C1 segment of cervical spinal cord (tissue), 14 donors: ENCODE data around the gene PIGK.
"Not testable (repeated sequence)": the region's sequence is repeated elsewhere in the genome, so short reads cannot be mapped to it uniquely, and the experiment has no call there.

Source experiments
- DNase-seq, 14 donors: peaks; one replicate each; lab custom pipeline; 2025; lab: John Stamatoyannopoulos, UW

The PIGK gene

DNA sequence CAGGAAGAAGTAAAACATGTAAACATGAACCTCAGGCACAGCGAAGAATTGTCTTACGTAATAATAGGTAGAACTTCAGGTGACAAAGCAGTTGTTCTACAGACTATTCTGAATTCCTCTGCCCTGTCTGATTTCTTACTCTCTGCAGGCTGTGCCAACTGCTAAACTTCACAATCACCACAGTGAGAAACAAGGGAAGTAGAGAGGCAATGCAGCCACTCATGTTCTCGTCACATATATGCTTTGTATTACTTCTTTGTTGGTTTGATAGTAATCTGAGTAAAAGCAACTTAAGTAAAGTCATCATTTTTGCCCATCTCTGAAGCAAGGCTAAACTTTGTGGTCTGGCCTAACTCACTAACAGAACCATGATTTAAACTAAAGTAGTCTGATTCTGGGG lies 21.9 kb downstream of the PIGK start:
- no peak for DNase-seq

DNA sequence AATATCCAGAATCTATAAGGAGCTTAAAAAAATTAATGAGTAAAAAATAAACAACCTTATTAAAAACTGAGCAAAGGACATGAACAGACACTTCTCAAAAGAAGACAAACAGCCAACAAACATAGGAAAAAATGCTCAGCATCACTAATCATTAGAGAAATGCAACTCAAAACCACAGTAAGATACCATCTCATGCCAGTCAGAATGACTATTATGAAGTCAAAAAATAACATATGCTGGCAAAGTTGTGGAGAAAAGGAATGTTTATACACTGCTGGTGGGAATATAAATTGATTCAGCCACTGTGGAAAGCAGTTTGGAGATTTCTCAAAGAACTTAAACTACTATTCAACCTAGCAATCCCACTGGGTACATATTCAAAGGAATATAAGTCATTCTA lies 25.3 kb downstream of the PIGK start:
- no peak for DNase-seq

DNA sequence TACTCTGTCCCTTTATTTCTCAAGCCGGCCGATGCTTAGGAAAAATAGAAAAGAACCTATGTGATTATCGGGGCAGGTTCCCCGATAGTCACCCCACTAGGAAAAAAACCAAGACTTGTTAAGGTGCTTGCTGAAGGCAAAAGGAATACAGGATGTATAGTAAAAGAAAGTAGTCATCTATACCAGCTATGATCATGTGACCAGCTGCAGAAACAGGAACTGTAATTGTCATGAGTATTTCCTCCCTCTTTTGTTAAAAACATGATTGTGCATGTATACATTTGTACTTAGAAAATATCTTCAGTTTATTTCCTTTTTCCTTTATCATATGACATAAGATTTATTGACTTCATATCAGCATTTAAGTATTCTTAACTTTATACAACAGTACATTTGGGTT lies 30.5 kb downstream of the PIGK start:
- no peak for DNase-seq

DNA sequence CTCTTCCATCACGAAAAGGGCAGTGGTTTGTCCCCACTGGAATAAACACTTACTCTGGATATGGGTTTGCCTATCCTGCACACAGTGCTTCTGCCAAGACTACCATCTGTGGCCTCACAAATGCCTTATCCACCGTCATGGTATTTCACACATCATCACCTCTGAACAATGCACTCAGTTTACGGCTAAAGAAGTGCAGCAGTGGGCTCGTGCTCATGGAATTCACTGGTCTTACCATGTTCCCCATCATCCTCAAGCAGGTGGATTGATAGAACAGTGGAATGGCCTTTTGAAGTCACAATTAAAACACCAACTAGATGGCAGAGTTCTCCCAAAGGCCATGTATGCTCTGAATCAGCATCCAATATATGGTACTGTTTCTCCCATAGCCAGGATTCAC lies 32.3 kb downstream of the PIGK start:
- not testable (repeated sequence) for DNase-seq

DNA sequence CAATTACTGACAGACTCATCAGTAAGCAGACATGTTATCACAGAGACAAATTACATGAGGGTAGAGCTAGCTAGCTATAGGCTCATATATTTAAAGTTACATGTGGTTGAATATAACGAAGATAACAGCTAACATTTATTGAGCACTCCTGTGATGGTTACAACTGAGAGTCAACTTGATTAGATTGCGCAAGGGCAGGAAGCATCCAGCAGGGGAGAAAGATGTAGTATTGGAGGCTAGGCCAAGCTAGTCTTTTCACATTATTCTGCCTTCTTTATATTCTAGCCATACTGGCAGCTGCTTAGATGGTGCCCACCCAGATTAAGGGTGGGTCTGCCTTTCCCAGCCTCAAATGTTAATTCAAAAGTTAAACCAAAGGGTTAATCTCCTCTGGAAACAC lies 37.1 kb downstream of the PIGK start:
- DNase-seq: no peak

DNA sequence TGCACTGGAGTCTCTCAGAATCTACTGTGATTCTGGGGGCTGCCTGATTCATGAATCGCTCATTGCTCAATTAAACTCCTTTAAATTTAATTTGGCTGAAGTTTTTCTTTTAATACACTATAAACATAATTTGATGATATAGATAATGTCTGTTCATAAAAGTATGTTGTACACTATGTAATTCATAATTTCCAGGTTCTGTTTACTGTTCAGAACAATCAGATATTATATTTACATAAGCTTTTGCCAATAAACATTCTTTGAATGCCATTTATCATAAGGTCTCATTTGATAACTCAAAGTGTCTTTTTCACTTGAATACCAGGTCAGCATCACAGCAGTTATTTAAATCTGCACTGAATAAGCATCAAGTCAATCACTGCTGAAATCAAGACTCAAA lies 39.6 kb downstream of the PIGK start:
- no peak for DNase-seq

DNA sequence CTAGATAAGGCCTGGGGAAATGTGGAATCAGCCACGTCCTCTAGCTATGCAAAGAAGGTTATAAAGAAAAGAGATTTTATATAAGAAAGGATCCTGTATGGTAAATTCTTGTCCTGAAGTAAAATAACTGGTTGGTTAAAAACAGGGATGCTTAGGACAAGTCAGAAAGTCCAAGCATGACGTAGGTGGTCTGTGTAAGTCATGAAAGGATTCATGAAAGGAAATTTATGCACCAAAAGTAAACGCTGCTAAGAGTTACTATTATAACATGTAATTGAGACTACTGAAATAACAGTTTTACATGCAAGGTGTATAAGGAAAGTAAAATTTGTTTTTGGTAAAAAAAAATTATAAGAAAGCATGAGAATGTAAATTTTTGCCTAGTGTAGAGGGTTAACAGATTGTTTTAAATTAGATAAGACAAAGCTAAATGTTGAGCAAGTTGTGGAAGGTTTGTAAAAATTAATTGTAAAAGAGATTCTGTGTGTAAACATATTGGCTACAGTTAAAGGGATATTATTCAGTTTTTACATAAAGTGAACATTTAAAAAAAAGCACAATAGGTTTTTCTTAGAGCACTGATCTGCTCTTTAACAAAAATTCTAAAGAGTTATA lies 43.9 kb downstream of the PIGK start:
- no peak for DNase-seq

DNA sequence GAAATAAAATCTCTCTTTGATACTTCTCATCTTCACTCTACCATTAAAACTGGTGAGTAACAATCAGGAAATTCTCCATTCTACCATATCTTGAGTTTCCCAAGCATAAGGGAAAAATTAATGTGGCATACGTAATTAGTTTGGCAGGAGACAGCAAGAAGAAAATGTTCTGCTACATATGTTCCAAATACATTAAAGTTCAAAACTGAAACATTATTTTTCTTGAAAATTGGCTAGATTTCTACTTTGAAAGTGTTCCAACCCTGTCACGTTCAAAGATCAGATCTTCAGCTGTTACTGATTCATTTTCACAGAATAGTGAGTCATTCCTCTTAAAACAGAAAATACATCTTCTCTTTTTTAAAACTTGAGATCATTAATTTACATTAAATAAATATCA lies 48.5 kb downstream of the PIGK start:
- no peak for DNase-seq

DNA sequence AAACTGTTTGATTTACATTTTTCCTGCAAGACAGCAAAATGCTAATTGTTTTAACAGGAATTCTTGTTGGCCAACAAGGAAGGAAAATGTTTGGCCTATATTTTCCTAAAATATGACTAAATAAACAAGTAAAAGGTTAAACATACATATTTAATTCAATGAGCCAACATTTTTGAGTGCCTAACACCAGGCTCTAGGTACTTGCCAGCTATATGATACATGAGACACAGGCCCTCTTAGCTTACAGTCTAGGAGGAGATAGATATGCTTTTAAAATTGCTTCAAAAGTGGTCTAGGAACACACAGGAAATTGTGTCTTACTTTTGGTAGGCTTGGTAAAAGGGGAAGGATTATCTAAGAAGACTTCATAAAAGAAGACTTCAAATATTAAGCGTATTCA lies 50.9 kb downstream of the PIGK start:
- DNase-seq: no peak

DNA sequence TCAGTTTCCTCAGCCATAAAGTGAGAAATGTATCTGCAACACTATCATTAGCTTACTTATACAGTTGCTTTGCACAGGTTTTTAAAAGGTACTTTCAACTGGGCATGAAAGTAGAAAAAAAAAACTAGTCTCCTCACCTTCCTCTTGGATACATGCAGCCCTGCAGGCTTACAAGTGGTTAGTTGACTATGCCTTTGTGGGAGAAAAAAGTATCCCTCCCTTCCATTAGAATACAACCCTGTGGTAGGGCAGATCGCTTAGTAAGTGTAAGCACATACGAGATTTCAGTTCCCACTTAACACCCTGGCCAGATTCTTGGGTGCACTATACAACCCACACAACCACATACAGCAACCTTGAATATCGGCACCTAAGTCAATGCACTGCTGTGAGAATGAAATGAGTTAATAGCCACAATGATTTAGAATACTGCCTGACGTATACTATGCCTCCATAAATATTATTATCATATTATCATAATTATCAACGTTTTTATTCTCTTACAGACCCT lies 54.7 kb downstream of the PIGK start:
- no peak for DNase-seq

DNA sequence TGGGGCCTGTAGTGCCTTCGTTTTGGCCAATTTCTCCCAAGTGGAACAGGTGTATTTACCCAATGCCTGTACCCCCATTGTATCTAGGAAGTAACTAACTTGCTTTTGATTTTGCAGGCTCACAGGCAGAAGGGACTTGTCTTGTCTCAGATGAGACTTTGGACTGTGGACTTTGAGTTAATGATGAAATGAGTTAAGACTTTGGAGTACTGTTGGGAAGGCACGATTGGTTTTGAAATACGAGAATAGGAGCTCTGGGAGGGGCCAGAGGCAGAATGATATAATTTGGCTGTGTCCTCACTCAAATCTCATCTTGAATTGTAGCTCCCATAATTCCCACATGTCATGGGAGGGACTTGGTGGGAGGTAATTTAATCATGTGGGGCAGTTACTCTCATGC lies 59.5 kb downstream of the PIGK start:
- DNase-seq: not testable (repeated sequence)

DNA sequence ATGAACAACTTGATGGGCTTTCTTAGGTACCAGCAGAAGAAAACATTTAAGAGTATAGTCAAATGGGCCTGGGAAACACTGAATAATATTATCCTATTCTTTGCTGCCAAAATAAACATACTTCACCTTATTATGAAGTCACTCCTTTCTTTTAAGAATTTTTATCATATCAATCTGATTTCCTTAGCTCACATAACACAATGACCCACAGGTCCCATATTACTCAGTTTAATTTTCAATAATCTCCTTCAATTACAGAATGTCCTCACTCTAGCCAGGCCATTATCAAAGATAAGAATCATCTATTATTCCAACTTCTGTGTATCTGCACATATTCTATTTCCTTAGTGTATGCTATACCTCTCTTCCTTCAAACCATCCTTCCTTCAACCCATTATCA lies 63.0 kb downstream of the PIGK start:
- DNase-seq: no peak

DNA sequence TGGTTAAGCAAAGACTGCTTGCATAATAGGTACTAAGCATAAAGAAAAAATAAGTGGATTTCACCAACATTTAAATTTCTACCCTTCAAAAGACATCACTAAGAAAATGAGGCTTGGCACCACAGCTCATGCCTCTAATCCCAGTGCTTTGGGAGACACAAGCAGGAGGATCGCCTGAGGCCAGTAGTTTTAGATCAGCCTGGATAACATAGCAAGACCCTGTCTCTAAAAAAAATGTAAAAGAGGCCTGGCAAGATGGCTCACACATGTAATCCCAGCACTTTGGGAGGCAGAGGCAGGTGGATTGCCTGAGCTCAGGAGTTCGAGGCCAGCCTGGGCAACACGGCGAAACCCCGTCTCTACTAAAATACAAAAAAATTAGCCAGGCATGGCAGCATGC lies 73.0 kb downstream of the PIGK start:
- DNase-seq: no peak

DNA sequence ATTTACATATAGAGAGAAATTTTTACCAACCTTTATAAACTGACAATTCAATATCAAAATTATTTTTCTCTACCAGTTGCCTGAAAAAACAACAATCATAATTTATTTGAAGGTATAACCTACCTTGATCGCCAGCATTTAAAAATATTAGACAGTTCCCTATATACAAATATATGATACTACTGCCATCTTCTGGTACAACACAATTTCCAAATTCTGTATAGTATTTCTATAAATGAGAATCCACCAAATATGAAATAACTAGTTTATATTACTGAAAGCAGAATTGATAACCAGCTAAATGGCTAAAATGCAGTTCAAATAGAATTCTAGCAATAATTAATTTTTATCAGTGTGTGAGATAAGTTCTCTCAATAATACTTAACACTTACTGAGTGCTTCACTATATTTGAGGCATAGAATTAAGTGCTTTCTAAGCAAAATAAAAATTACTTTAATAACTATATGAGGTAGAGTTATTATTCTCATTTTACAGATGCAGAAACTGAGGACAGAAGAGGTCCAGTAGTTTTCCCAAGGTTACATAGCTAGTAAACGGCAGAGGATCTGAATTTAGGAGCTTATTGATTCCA lies 75.6 kb downstream of the PIGK start:
- DNase-seq: no peak

DNA sequence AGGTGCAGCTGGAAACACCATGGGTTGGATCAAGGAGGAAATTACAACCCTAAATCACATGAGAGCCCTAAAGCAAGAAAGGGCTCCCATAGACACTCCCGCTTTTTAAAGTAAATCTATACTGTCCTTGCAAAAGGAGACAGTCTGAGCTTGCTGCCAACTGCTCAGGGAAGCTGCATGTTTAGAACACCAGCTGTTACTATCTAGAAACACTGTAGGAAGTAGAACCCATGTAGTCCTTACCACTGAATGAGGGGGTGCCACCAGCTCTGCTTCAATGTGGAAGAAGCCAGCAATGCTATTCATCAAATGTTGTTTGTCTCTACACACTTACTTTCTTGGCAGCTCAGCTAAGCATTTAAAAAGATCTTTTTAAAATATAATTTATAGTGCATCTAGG lies 79.8 kb downstream of the PIGK start:
- no peak for DNase-seq

DNA sequence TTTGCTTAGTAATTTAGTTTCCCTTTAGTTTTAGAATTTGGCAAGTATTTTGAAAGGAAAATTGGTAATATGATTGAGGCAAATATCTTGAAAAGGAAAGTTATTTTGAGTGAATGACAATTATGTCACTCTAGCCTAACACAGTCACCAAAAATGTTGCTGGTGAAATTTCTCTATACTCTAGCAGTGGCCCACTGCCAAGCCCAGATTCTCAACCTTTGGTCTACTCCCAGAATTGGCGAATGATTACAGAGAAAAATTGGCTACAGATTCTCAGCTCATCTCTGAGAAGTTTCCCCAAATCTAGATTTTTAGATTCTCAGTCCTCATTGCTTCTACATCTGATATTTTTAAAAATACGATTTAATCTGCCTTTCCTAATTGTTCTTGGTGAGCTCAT lies 84.9 kb downstream of the PIGK start:
- DNase-seq: no peak

DNA sequence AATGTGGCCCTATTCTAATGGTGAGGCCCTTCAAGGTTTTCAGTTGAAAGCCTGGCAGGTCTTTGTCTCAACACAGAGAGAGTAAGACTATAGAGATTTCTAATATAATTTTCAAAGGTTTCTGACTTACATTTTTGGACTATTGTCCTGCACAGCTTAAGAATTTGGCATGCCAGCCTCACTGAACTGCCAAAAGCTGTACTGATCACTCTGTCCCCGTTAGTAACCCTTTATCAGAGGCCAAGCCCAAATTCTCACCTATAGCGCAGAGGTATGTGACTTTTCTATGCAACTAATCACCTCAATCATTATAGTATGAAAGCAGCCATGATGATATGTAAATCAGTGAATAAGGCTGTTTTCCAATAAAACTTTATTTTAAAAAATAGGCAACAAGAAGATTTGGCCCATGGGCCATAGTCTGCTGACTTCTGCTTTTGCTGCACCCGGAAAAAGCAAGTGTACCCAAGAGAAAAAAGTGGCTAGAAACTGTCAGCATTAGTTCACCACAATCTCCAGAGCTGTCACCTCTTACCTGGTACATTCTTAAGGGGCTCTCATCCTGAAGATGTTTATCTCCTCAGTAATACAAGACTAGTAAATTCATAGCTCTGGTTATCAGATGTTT lies 85.4 kb downstream of the PIGK start:
- DNase-seq: peak in 1 of 14 donors; percentile 0

DNA sequence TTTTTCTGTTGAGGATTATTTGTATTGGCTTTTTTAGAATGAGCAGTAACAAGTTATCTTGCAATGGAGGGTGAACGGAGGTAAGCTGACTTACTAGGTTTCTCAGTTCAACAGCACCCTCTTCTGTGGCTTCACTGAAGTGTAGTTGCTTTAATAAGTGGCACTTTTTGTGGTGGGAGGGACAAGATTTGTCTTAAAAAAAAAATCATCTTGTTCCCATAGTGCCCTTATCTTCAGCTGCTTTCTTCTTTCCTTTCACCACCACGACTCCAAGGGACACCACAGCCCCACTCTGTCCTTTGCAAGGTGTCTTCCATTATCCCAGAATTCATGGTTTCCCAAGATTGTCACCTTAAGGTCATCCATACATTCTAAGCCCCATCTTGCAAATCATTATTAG lies 92.9 kb downstream of the PIGK start:
- no peak for DNase-seq

DNA sequence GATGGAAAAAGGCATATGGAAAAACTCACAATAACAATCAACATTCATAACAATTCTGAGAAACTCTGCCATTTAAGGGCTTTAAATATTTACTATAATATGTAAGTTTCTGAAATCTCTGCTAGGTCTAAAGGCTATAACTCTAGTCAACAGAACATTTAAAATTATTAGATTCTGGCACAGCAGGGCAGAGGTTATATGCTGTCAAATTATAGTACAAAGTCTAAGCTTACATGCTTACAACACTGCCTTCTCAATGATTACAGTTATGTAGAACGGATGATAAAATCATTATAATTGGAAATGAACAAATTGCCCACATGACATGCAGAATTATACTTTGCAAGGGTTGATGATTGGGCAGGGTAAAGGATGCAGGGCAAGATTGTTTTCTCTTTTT lies 97.7 kb downstream of the PIGK start:
- DNase-seq: no peak

DNA sequence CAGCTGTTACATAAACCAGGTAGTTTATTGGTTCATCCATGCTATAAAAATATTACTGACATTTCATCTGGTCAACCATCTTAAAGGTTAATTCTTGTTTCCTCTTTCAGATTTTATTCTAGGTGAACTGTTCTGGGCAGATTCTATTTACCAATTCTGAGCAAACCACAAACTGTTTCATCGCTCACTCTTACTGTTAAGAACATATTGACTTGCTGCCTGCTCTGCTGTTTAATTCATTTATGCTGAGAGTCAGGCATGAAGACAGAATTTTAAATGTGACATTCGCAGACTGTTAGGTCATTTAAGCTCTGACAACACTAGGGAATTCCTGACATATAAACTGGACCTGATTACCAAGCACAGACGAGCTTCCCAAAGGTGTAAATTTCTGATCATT lies 98.3 kb downstream of the PIGK start:
- DNase-seq: no peak

DNA sequence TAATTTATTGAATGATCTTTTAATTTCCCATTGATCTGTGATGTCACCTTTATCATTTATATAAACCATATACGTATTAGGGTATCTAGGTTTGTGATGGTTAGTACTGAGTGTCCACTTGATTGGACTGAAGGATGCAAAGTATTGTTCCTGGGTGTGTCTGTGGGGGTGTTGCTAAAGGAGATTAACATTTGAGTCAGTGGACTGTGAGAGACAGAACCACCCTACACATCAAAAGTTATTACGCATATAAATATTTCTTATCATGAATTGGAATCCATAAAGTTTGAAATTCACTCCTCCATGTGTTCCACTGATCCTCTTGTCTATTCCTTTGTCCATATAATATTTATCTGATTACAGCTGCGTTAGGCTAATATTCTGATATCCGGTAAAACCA lies 100.5 kb downstream of the PIGK start:
- DNase-seq: no peak

DNA sequence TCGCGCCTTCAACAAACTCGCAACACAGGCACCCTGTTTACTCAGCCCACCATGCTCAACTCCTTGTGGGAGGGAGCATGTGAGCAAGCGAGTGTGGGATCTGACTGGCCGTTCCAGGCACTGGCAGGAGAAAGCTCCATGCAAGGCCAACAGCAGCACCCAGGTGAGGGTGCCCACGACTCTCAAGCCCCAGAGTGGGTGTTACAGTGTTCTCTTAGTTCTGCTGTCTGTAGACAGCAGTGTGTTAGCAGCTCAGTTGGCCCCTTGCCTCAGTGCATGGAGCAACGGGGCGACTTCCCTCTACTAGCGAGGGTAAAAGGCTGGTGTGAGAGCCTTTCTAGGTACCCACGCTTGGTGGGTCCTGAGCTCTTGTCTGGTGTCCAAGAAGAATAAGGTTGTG lies 114.6 kb downstream of the PIGK start:
- no peak for DNase-seq

DNA sequence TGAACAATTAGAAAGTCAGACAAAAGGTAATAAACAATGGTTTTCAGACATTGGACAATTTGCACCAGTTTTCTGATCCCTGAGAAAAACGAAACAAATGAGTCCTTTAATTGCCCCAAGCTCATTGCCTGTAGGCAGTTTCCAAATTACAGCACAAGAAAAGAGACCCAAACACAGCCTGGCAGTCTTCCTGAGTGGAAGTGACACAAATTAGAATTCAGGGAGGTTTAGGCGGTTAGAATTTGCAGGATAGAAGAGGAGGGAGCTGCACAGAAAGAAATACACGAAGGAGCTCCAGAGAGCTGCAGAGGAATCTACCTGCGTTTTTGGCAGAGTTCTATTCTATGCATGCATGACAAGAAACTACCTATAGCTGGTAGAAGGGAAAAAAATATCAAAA lies 115.7 kb downstream of the PIGK start:
- DNase-seq: no peak
